GM23338 (cell line): ENCODE data around the gene TOR1AIP1.
"Not testable (repeated sequence)": the region's sequence is repeated elsewhere in the genome, so short reads cannot be mapped to it uniquely, and the experiment has no call there.

Experiments used
- CREB1 ChIP-seq: fragments of 250-450 bp; sonication (Bioruptor Pico); IDR thresholded peaks from 2 replicates; pipeline ENCODE4 v1.5.0; 2020; ENCODE audit warnings: low read depth, mild to moderate bottlenecking, moderate library complexity
- ETS1 ChIP-seq: IDR thresholded peaks from 2 replicates; pipeline ENCODE4 v1.6.1; 2016; ENCODE audit warnings: antibody characterized with exemption
- EZH2 ChIP-seq: fragments of 200-600 bp; sonication (generic); IDR thresholded peaks from one replicate; pipeline ENCODE4 v1.8.0; 2017; ENCODE audit warnings: antibody characterized with exemption, mild to moderate bottlenecking, low read depth; ENCODE audit not compliant: unreplicated experiment
- EZH2phosphoT487 ChIP-seq: fragments of 200-600 bp; sonication (generic); IDR thresholded peaks from one replicate; pipeline ENCODE4 v1.8.1; 2018; ENCODE audit warnings: antibody characterized with exemption; ENCODE audit not compliant: unreplicated experiment
- JUNB ChIP-seq: IDR thresholded peaks from one replicate; pipeline ENCODE4 v1.6.1; 2016; ENCODE audit warnings: antibody characterized with exemption; ENCODE audit not compliant: unreplicated experiment
- NANOG ChIP-seq: IDR thresholded peaks from 2 replicates; pipeline ENCODE4 v1.6.1; 2016; ENCODE audit warnings: antibody characterized with exemption, borderline replicate concordance
- POLR2AphosphoS5 ChIP-seq: IDR thresholded peaks from 2 replicates; pipeline ENCODE4 v1.6.1; 2016; ENCODE audit warnings: antibody characterized with exemption, low read depth
- STAT1 ChIP-seq: IDR thresholded peaks from one replicate; pipeline ENCODE4 v1.6.1; 2016; ENCODE audit warnings: antibody characterized with exemption; ENCODE audit not compliant: unreplicated experiment
- ZNF331 ChIP-seq: fragments of 250-450 bp; sonication (Bioruptor Pico); IDR thresholded peaks from 2 replicates; pipeline ENCODE4 v1.5.0; 2020; ENCODE audit warnings: low read depth, mild to moderate bottlenecking, moderate library complexity
- TF ChIP-seq, protein P1 (sequence below), 2 experiments: fragments of 200-600 bp in 1 of 2; sonication (generic) in 1 of 2; conservative IDR thresholded peaks; 2 replicates each; pipeline versions ENCODE4 v1.5.1 to v1.6.1; 2016 to 2017; ENCODE audit warnings: antibody characterized with exemption in 2 of 2, low read depth in 2 of 2, mild to moderate bottlenecking in 2 of 2, moderate library complexity in 1 of 2
- TF ChIP-seq, protein P2 (sequence below): IDR thresholded peaks from one replicate; pipeline ENCODE4 v1.6.1; 2018; ENCODE audit warnings: antibody characterized with exemption; ENCODE audit not compliant: unreplicated experiment

- TF ChIP-seq, protein P1, sequence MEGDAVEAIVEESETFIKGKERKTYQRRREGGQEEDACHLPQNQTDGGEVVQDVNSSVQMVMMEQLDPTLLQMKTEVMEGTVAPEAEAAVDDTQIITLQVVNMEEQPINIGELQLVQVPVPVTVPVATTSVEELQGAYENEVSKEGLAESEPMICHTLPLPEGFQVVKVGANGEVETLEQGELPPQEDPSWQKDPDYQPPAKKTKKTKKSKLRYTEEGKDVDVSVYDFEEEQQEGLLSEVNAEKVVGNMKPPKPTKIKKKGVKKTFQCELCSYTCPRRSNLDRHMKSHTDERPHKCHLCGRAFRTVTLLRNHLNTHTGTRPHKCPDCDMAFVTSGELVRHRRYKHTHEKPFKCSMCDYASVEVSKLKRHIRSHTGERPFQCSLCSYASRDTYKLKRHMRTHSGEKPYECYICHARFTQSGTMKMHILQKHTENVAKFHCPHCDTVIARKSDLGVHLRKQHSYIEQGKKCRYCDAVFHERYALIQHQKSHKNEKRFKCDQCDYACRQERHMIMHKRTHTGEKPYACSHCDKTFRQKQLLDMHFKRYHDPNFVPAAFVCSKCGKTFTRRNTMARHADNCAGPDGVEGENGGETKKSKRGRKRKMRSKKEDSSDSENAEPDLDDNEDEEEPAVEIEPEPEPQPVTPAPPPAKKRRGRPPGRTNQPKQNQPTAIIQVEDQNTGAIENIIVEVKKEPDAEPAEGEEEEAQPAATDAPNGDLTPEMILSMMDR (conservative IDR thresholded peaks at IDR 0.05; ENCODE audit: low read depth in 2 of 2): not testable (repeated sequence)
- not testable (repeated sequence) for TF ChIP-seq CREB1 (CRISPR knock-in tag); EZH2; POLR2AphosphoS5; JUNB; ETS1; EZH2phosphoT487; STAT1; NANOG; ZNF331 (CRISPR knock-in tag)
- TF ChIP-seq, protein P2, sequence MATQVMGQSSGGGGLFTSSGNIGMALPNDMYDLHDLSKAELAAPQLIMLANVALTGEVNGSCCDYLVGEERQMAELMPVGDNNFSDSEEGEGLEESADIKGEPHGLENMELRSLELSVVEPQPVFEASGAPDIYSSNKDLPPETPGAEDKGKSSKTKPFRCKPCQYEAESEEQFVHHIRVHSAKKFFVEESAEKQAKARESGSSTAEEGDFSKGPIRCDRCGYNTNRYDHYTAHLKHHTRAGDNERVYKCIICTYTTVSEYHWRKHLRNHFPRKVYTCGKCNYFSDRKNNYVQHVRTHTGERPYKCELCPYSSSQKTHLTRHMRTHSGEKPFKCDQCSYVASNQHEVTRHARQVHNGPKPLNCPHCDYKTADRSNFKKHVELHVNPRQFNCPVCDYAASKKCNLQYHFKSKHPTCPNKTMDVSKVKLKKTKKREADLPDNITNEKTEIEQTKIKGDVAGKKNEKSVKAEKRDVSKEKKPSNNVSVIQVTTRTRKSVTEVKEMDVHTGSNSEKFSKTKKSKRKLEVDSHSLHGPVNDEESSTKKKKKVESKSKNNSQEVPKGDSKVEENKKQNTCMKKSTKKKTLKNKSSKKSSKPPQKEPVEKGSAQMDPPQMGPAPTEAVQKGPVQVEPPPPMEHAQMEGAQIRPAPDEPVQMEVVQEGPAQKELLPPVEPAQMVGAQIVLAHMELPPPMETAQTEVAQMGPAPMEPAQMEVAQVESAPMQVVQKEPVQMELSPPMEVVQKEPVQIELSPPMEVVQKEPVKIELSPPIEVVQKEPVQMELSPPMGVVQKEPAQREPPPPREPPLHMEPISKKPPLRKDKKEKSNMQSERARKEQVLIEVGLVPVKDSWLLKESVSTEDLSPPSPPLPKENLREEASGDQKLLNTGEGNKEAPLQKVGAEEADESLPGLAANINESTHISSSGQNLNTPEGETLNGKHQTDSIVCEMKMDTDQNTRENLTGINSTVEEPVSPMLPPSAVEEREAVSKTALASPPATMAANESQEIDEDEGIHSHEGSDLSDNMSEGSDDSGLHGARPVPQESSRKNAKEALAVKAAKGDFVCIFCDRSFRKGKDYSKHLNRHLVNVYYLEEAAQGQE: not testable (repeated sequence)
These were observed 26.3 kb upstream of the TOR1AIP1 start for GRCh38 chr1:179855831-179856230.
